ENCODE data around the gene RPH3AL.
"Not testable (repeated sequence)": the region's sequence is repeated elsewhere in the genome, so short reads cannot be mapped to it uniquely, and the experiment has no call there.

The RPH3AL gene

GRCh38 chr17:206484-206883 is 146.1 kb downstream of the RPH3AL start:
- not testable (repeated sequence) for H3K27ac Mint-ChIP-seq; H3K27me3 Mint-ChIP-seq; H3K4me1 Mint-ChIP-seq (ENCODE audit: low read depth in 2 of 2); DNase-seq; ATAC-seq (replicated peaks); H3K4me3 Mint-ChIP-seq; H3K36me3 Mint-ChIP-seq (ENCODE audit: insufficient read depth)
- H3K9me3 Mint-ChIP-seq: peaks cover 3 to 12% of the 10 kb centered on the region in 2 donors

GRCh38 chr17:205817-206216 is 146.8 kb downstream of the RPH3AL start:
- Mint-ChIP-seq H3K9me3 (peaks cover 3 to 12% of the 10 kb centered on the region in 2 donors), H3K36me3 (ENCODE audit: insufficient read depth) (no peaks in the 10 kb centered on the region), H3K27me3 (peaks cover 0 to 5% of the 10 kb centered on the region in 2 donors), H3K27ac (no peak overlapping the region), H3K4me3 (no peak overlapping the region), H3K4me1 (ENCODE audit: low read depth in 2 of 2) (no peaks in the 10 kb centered on the region)
- DNase-seq (no peak), ATAC-seq (replicated peaks) (no peak)

GRCh38 chr17:205148-205669 is 147.4 kb downstream of the RPH3AL start:
- H3K4me1 Mint-ChIP-seq (ENCODE audit: low read depth in 2 of 2): no peaks in the 10 kb centered on the region
- ATAC-seq (replicated peaks): no peak
- H3K9me3 Mint-ChIP-seq: peaks cover 3 to 12% of the 10 kb centered on the region in 2 donors
- DNase-seq: no peak
- no peaks in the 10 kb centered on the region for H3K36me3 Mint-ChIP-seq (ENCODE audit: insufficient read depth)
- no peak overlapping the region for H3K4me3 Mint-ChIP-seq
- H3K27ac Mint-ChIP-seq: no peak overlapping the region
- H3K27me3 Mint-ChIP-seq: peaks cover 4 to 7% of the 10 kb centered on the region in 2 donors

GRCh38 chr17:204427-205147 is 148.0 kb downstream of the RPH3AL start:
- Mint-ChIP-seq H3K27me3 (peaks cover 11 to 14% of the 10 kb centered on the region in 2 donors), H3K9me3 (peaks cover 3 to 12% of the 10 kb centered on the region in 2 donors), H3K36me3 (ENCODE audit: insufficient read depth) (no peaks in the 10 kb centered on the region), H3K27ac (no peak overlapping the region), H3K4me3 (no peak overlapping the region), H3K4me1 (ENCODE audit: low read depth in 2 of 2) (no peaks in the 10 kb centered on the region)
- no peak for ATAC-seq (replicated peaks)
- DNase-seq: no peak

GRCh38 chr17:202501-202951 is 150.1 kb downstream of the RPH3AL start:
- no peak for ATAC-seq (replicated peaks)
- no peaks in the 10 kb centered on the region for H3K4me1 Mint-ChIP-seq (ENCODE audit: low read depth in 2 of 2)
- peaks cover 20 to 28% of the 10 kb centered on the region in 2 donors for H3K27me3 Mint-ChIP-seq

GRCh38 chr17:201736-202135 is 150.9 kb downstream of the RPH3AL start:
- DNase-seq; H3K27ac Mint-ChIP-seq; H3K36me3 Mint-ChIP-seq (ENCODE audit: insufficient read depth); H3K4me1 Mint-ChIP-seq (ENCODE audit: low read depth in 2 of 2); H3K4me3 Mint-ChIP-seq; H3K9me3 Mint-ChIP-seq; ATAC-seq (replicated peaks): not testable (repeated sequence)
- peaks cover 21 to 33% of the 10 kb centered on the region in 2 donors for H3K27me3 Mint-ChIP-seq

More at GRCh38 chr17:202501-202951, 150.1 kb downstream of the RPH3AL start:
- Mint-ChIP-seq H3K36me3 (ENCODE audit: insufficient read depth) (no peaks in the 10 kb centered on the region), H3K4me3 (no peak overlapping the region), H3K27ac (no peak overlapping the region), H3K9me3 (peaks cover 0 to 8% of the 10 kb centered on the region in 2 donors)
- no peak for DNase-seq

- not testable (repeated sequence) for H3K36me3 Mint-ChIP-seq (ENCODE audit: insufficient read depth); H3K4me1 Mint-ChIP-seq (ENCODE audit: low read depth in 2 of 2); DNase-seq; ATAC-seq (replicated peaks); H3K4me3 Mint-ChIP-seq; H3K27ac Mint-ChIP-seq; H3K9me3 Mint-ChIP-seq
- H3K27me3 Mint-ChIP-seq: peaks cover 21 to 38% of the 10 kb centered on the region in 2 donors
Measured at GRCh38 chr17:201257-201656, 151.3 kb downstream of the RPH3AL start.

- H3K36me3 Mint-ChIP-seq (ENCODE audit: insufficient read depth): no peaks in the 10 kb centered on the region
- no peak for DNase-seq
- H3K27me3 Mint-ChIP-seq: peaks cover 21 to 40% of the 10 kb centered on the region in 2 donors
- no peak overlapping the region for H3K27ac Mint-ChIP-seq
- no peak for ATAC-seq (replicated peaks)
- H3K4me1 Mint-ChIP-seq (ENCODE audit: low read depth in 2 of 2): no peaks in the 10 kb centered on the region
- no peak overlapping the region for H3K4me3 Mint-ChIP-seq
- H3K9me3 Mint-ChIP-seq: no peaks in the 10 kb centered on the region
Measured at GRCh38 chr17:200586-200985, 152.0 kb downstream of the RPH3AL start.

- H3K9me3 Mint-ChIP-seq: no peaks in the 10 kb centered on the region
Measured at GRCh38 chr17:199806-200545, 152.6 kb downstream of the RPH3AL start.

GRCh38 chr17:199191-199604 is 153.4 kb downstream of the RPH3AL start:
- Mint-ChIP-seq H3K36me3 (ENCODE audit: insufficient read depth) (no peaks in the 10 kb centered on the region), H3K27me3 (peaks cover 21 to 40% of the 10 kb centered on the region in 2 donors), H3K4me3 (no peak overlapping the region), H3K27ac (no peak overlapping the region), H3K4me1 (ENCODE audit: low read depth in 2 of 2) (no peaks in the 10 kb centered on the region), H3K9me3 (no peaks in the 10 kb centered on the region)
- ATAC-seq (replicated peaks): no peak
- DNase-seq: no peak

More at GRCh38 chr17:199806-200545, 152.6 kb downstream of the RPH3AL start:
- ATAC-seq (replicated peaks) (no peak), DNase-seq (no peak)
- Mint-ChIP-seq H3K27me3 (peaks cover 21 to 40% of the 10 kb centered on the region in 2 donors), H3K4me1 (ENCODE audit: low read depth in 2 of 2) (no peaks in the 10 kb centered on the region), H3K27ac (no peak overlapping the region), H3K4me3 (no peak overlapping the region), H3K36me3 (ENCODE audit: insufficient read depth) (no peaks in the 10 kb centered on the region)

- H3K27me3 Mint-ChIP-seq: peaks cover 21 to 40% of the 10 kb centered on the region in 2 donors
- ATAC-seq (replicated peaks); H3K4me3 Mint-ChIP-seq; DNase-seq; H3K36me3 Mint-ChIP-seq (ENCODE audit: insufficient read depth); H3K4me1 Mint-ChIP-seq (ENCODE audit: low read depth in 2 of 2); H3K27ac Mint-ChIP-seq; H3K9me3 Mint-ChIP-seq: not testable (repeated sequence)
Measured at GRCh38 chr17:198225-198624, 154.4 kb downstream of the RPH3AL start.

GRCh38 chr17:197352-197751 is 155.3 kb downstream of the RPH3AL start:
- H3K27me3 Mint-ChIP-seq: peaks cover 21 to 40% of the 10 kb centered on the region in 2 donors
- DNase-seq (no peak), ATAC-seq (replicated peaks) (no peak)
- H3K4me1 Mint-ChIP-seq (ENCODE audit: low read depth in 2 of 2): no peaks in the 10 kb centered on the region
- H3K4me3 Mint-ChIP-seq: no peak overlapping the region
- no peaks in the 10 kb centered on the region for H3K9me3 Mint-ChIP-seq
- no peaks in the 10 kb centered on the region for H3K36me3 Mint-ChIP-seq (ENCODE audit: insufficient read depth)
- H3K27ac Mint-ChIP-seq: no peak overlapping the region

- Mint-ChIP-seq H3K4me1 (ENCODE audit: low read depth in 2 of 2) (no peaks in the 10 kb centered on the region), H3K4me3 (no peak overlapping the region), H3K27me3 (peaks cover 17 to 33% of the 10 kb centered on the region in 2 donors), H3K36me3 (ENCODE audit: insufficient read depth) (no peaks in the 10 kb centered on the region), H3K9me3 (no peaks in the 10 kb centered on the region), H3K27ac (no peak overlapping the region)
- ATAC-seq (replicated peaks): no peak
- DNase-seq: no peak
Measured at GRCh38 chr17:194828-195602, 157.6 kb downstream of the RPH3AL start.

Measured in effector memory CD8-positive, alpha-beta T cell (primary cell).